GM18505 (cell line): ENCODE data around the gene MRTFA.

ENCODE experiments used
- ATAC-seq: cut with Tn5 transposase; IDR thresholded peaks from one replicate; pipeline ENCODE4 v1.9.1; 2021; ENCODE audit not compliant: unreplicated experiment
- POLR2A ChIP-seq: IDR thresholded peaks from 4 replicates; pipeline ENCODE4 v1.6.1; 2011; ENCODE audit warnings: borderline replicate concordance; ENCODE audit not compliant: insufficient read depth, insufficient read length; ENCODE audit errors: extremely low read depth

MRTFA gene

GRCh38 chr22:40478338-40479125 lies 158.0 kb downstream of the MRTFA start:
- TF ChIP-seq POLR2A, result no peak
- no peak for ATAC-seq

- no peak for ATAC-seq
- no peak for TF ChIP-seq POLR2A
Measured at GRCh38 chr22:40477683-40478337, 158.7 kb downstream of the MRTFA start.

- TF ChIP-seq POLR2A, result no peak
Measured at GRCh38 chr22:40476341-40476740, 160.2 kb downstream of the MRTFA start.

GRCh38 chr22:40473703-40474102 lies 162.8 kb downstream of the MRTFA start:
- ATAC-seq, result no peak
- no peak for TF ChIP-seq POLR2A

More at GRCh38 chr22:40476341-40476740, 160.2 kb downstream of the MRTFA start:
- no peak for ATAC-seq

GRCh38 chr22:40472579-40472978 lies 163.9 kb downstream of the MRTFA start:
- ATAC-seq, result no peak
- no peak for TF ChIP-seq POLR2A

- no peak for TF ChIP-seq POLR2A
- no peak for ATAC-seq
Measured at GRCh38 chr22:40472051-40472450, 164.5 kb downstream of the MRTFA start.

GRCh38 chr22:40469181-40469580 lies 167.3 kb downstream of the MRTFA start:
- no peak for TF ChIP-seq POLR2A
- ATAC-seq, result no peak

- TF ChIP-seq POLR2A, result no peak
- no peak for ATAC-seq
Measured at GRCh38 chr22:40468616-40469015, 167.9 kb downstream of the MRTFA start.

- ATAC-seq, result no peak
- no peak for TF ChIP-seq POLR2A
Measured at GRCh38 chr22:40466976-40467375, 169.5 kb downstream of the MRTFA start.

- ATAC-seq, result no peak
- TF ChIP-seq POLR2A, result no peak
Measured at GRCh38 chr22:40463683-40464082, 172.8 kb downstream of the MRTFA start.

- peak; percentile 51 for TF ChIP-seq POLR2A
- no peak for ATAC-seq
Measured at GRCh38 chr22:40463017-40463631, 173.4 kb downstream of the MRTFA start.

- ATAC-seq, result no peak
- no peak for TF ChIP-seq POLR2A
Measured at GRCh38 chr22:40462195-40462984, 174.1 kb downstream of the MRTFA start.

GRCh38 chr22:40453671-40454070 lies 182.8 kb downstream of the MRTFA start:
- ATAC-seq, result no peak
- TF ChIP-seq POLR2A, result no peak
